Subcutaneous adipose tissue (tissue), 4 donors: ENCODE measurements around the gene SALL4. TPM values are rescaled to one million over a fixed set of nuclear protein-coding genes. Genes with fewer than 3 reads are reported as not detected.

Experiments used
- total RNA-seq, 4 donors: library from RNA; depleted of rRNA; stranded (reverse); fragments of >200 nt; gene quantifications; one replicate each; pipeline ENCODE4 v1.1.0, GENCODE V29; 2016
- TF ChIP-seq, protein P1 (sequence below): fragments of 450-650 bp; IDR thresholded peaks from one replicate; pipeline ENCODE4 v1.5.1; 2016; ENCODE audit warnings: low read depth, mild to moderate bottlenecking, control low read depth, antibody characterized with exemption, moderate library complexity

The SALL4 gene
- under 1 TPM; 0.22 to 0.75 (median 0.33) TPM for total RNA-seq

DNA sequence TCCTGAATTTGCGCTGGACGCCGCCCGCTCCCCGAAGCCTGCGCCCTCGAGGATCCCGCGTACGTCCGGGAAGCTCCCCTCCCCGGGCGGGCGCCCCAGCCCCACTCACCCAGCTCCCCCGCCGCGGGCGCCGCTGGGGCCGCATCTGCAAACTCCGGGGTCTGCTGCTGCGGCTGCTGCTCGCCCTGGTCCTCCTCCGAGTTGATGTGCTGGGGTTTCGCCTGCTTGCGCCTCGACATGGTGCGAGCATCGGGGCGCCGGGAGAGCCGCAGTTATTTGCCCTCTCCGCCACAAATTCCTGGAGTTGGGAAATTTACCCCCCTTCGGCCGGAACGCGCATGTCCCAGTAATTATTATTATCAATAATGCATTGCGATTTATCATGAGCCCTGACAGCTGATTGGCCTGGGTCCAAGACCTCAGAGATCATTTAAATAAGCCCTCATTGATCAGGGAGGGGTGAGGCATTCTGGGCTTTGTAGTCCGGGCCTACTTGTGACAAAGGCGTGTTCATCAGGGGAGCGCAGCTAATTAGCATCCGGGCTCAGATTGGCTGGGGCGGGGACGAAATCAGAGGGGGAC is at the start of gene SALL4:
TSS of gene SALL4 (minus strand) at position 352 of the 582 bp plus-strand sequence. CDS start at position 239, 113 bp downstream.
- TF ChIP-seq, protein P1, sequence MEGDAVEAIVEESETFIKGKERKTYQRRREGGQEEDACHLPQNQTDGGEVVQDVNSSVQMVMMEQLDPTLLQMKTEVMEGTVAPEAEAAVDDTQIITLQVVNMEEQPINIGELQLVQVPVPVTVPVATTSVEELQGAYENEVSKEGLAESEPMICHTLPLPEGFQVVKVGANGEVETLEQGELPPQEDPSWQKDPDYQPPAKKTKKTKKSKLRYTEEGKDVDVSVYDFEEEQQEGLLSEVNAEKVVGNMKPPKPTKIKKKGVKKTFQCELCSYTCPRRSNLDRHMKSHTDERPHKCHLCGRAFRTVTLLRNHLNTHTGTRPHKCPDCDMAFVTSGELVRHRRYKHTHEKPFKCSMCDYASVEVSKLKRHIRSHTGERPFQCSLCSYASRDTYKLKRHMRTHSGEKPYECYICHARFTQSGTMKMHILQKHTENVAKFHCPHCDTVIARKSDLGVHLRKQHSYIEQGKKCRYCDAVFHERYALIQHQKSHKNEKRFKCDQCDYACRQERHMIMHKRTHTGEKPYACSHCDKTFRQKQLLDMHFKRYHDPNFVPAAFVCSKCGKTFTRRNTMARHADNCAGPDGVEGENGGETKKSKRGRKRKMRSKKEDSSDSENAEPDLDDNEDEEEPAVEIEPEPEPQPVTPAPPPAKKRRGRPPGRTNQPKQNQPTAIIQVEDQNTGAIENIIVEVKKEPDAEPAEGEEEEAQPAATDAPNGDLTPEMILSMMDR, result no peak

DNA sequence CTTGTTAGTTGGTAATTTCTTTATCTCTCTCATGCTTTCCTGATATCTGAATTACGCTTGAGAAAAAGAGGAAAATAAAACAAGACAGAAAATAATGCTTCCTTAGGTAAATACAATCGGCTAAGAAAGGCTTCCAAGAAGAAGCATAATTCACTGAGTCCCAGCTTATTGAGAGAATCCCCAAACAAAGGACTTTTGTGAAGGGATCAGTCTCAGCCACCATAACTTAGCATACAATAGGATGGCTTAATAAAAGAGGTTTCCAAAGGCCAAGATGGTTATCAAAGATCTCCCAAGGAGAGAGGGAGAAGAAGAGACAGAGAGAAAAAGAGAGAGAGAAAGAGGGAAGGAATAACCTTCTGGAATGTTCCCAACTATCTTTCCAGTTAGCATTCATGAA is 46.0 kb upstream of the SALL4 start:
- TF ChIP-seq, protein P1, result no peak

DNA sequence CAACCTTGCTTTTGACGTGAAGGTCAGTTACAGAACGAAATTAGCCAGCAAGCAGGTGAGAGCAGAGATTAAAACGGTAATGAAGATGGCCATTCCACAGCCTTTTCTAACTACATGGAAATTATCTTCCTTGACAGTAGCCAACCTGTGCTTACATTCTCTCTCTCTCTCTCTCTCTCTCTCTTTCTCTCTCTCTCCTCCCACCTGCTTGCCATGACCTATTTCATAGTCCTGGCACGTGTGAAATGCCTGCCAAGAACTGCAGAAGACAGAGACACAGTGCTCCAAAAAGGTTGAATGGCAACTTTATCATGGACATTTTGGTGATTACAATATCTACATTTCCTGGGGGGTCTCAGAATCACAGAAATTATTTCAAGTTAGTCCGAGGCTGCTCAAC is 38.5 kb upstream of the SALL4 start:
- TF ChIP-seq, protein P1, result no peak

DNA sequence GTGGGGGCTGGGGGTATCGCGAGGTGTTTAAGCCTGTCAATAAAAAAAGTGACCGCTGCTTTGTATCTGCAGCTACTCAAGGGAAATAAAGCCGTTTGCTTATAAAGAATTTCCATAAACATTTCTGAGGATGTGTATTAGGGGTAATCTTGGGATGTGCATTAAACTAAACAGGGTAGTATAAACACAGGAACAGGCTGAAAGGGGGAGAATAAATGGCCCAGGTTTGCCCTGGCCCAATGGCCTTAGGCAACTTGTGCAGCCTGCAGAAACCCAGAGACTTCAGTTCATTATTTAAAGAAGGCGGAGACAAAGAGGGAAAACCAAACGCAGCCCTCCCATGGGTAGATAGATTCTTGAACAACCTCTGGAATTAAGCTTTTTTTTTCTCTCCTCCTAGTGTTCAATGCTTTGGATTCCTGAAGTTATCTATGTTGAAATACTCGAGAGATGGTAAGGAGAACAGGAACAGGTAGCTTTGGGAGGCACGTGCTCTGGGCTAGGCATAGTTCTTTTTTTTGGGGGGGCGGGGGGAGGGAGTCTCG is 35.6 kb upstream of the SALL4 start:
- TF ChIP-seq, protein P1, result no peak

DNA sequence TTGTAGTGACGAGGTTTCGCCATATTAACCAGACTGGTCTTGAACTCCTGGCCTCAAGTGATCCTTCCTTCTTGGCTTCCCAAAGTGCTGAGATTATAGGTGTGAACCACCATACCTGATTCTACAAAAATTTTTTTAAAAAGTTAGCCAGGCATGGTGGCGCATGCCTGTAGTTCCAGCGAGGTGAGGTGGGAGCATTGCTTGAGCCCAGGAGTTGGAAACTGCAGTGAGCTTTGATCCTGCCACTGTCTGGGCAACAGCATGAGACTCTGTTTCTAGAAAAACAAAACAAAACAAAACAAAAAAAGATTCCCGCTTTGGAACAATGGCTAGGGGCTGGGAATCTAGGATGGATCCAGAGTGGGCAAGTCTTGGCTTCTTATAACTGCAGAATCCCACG is 35.1 kb upstream of the SALL4 start:
- TF ChIP-seq, protein P1, result no peak

DNA sequence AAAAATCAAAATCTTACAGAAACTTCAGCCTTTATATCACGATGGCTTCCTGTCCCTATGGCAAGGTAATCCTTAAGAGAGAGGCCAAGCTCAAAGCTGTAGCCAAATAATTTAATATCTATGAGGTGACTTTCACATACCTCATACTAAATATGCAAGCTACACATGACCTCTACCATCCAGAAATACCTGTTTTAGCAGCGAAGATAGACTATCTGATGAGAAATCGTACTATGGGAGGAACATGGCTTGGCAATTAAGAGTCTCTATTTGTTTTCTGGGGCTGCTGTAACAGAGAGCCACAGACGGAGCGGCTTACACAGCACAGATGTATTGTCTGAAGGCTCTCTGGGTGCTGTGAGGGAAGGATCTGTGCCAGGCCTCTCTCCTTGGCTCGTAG is 31.0 kb upstream of the SALL4 start:
- TF ChIP-seq, protein P1, result no peak

DNA sequence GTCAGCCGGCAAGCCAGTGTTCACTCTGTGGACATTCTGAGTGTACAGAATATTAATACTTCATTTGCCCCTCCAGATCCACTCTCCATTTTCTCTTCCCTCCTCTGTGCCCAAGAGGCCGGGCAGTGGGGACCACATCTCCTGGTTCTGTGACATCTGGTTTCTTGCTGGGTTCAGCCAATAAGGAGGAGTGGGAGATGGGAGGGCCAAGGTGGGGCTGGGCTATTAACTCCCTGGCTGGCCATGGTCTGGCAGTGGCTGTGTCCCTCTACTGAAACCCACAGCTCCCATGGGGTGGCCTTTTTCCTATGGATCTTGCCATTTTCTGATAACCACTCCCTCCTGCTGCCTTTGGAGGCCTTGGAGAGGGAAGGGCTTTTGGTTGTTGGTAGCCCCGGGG is 30.0 kb upstream of the SALL4 start:
- TF ChIP-seq, protein P1, result no peak
